ENCODE data around the gene C1RL. TPM values are rescaled to one million over a fixed set of nuclear protein-coding genes. Genes with fewer than 3 reads are reported as not detected.

C1RL gene
- total RNA-seq, 1 donor from 2014 or later, result 122 TPM

GRCh38 chr12:7127916-7128626 lies 19.1 kb upstream of the C1RL start:
- Histone ChIP-seq H3K9me3 (no peaks in the 10 kb centered on the region), H3K27me3 (no peaks in the 10 kb centered on the region), H3K27ac (no peak overlapping the region), H3K36me3 (no peaks in the 10 kb centered on the region), H3K4me1 (peaks cover 27% of the 10 kb centered on the region), H3K4me3 (peak overlapping the region in 1 of 2 donors; percentile 17)
- no peak for DNase-seq (ENCODE audit: extremely low spot score in 2 of 2)
- TF ChIP-seq CTCF (IDR thresholded peaks at IDR 0.05) (no peak), POLR2A (IDR thresholded peaks at IDR 0.05) (no peak), POLR2AphosphoS5 (IDR thresholded peaks at IDR 0.05; ENCODE audit: insufficient read depth in 1 of 2, low read depth in 1 of 2) (no peak)
- intact Hi-C loops (cut with DNase I), result no loop called here

GRCh38 chr12:7125632-7126227 lies 16.7 kb upstream of the C1RL start:
- intact Hi-C loops (cut with DNase I), result no loop called here
- Histone ChIP-seq H3K27ac (no peak overlapping the region), H3K4me3 (no peak overlapping the region), H3K27me3 (no peaks in the 10 kb centered on the region), H3K36me3 (no peaks in the 10 kb centered on the region), H3K4me1 (peaks cover 28% of the 10 kb centered on the region), H3K9me3 (no peaks in the 10 kb centered on the region)
- no peak for TF ChIP-seq POLR2AphosphoS5 (IDR thresholded peaks at IDR 0.05; ENCODE audit: insufficient read depth in 1 of 2, low read depth in 1 of 2)
- no peak for TF ChIP-seq POLR2A (IDR thresholded peaks at IDR 0.05)
- no peak for TF ChIP-seq CTCF (IDR thresholded peaks at IDR 0.05)
- no peak for DNase-seq (ENCODE audit: extremely low spot score in 2 of 2)

- peaks cover 15% of the 10 kb centered on the region for H3K4me1 ChIP-seq
- intact Hi-C loops (cut with DNase I), result no loop called here
- no peaks in the 10 kb centered on the region for H3K36me3 ChIP-seq
- no peak for DNase-seq (ENCODE audit: extremely low spot score in 2 of 2)
- H3K27me3 ChIP-seq, result no peaks in the 10 kb centered on the region
- TF ChIP-seq CTCF (IDR thresholded peaks at IDR 0.05) (no peak), POLR2AphosphoS5 (IDR thresholded peaks at IDR 0.05; ENCODE audit: insufficient read depth in 1 of 2, low read depth in 1 of 2) (no peak), POLR2A (IDR thresholded peaks at IDR 0.05) (no peak)
- no peak overlapping the region for H3K4me3 ChIP-seq
- H3K27ac ChIP-seq, result no peak overlapping the region
- no peaks in the 10 kb centered on the region for H3K9me3 ChIP-seq
Measured at GRCh38 chr12:7123806-7124522, 14.9 kb upstream of the C1RL start.

GRCh38 chr12:7122811-7123769 lies 14.1 kb upstream of the C1RL start:
- Histone ChIP-seq H3K4me3 (no peak overlapping the region), H3K9me3 (no peaks in the 10 kb centered on the region), H3K4me1 (peaks cover 10% of the 10 kb centered on the region), H3K36me3 (no peaks in the 10 kb centered on the region), H3K27me3 (no peaks in the 10 kb centered on the region), H3K27ac (no peak overlapping the region)
- intact Hi-C loops (cut with DNase I), result no loop called here
- no peak for TF ChIP-seq POLR2A (IDR thresholded peaks at IDR 0.05)
- TF ChIP-seq CTCF (IDR thresholded peaks at IDR 0.05), result no peak
- no peak for TF ChIP-seq POLR2AphosphoS5 (IDR thresholded peaks at IDR 0.05; ENCODE audit: insufficient read depth in 1 of 2, low read depth in 1 of 2)
- DNase-seq (ENCODE audit: extremely low spot score in 2 of 2), result no peak

Data from vagina (tissue), 2 donors.